PC-3 (cell line): ENCODE measurements around the gene CDH4.

Experiments
- CTCF ChIP-seq: fragments of 300-600 bp; sonication (generic); conservative IDR thresholded peaks from 2 replicates; pipeline ENCODE4 v1.5.1; 2017; ENCODE audit warnings: antibody characterized with exemption, low read depth, mild to moderate bottlenecking, low read length
- EZH2 ChIP-seq: fragments of 300-600 bp; sonication (generic); IDR thresholded peaks from one replicate; pipeline ENCODE4 v1.6.1; 2017; ENCODE audit warnings: antibody characterized with exemption, mild to moderate bottlenecking, low read length; ENCODE audit not compliant: unreplicated experiment

DNA sequence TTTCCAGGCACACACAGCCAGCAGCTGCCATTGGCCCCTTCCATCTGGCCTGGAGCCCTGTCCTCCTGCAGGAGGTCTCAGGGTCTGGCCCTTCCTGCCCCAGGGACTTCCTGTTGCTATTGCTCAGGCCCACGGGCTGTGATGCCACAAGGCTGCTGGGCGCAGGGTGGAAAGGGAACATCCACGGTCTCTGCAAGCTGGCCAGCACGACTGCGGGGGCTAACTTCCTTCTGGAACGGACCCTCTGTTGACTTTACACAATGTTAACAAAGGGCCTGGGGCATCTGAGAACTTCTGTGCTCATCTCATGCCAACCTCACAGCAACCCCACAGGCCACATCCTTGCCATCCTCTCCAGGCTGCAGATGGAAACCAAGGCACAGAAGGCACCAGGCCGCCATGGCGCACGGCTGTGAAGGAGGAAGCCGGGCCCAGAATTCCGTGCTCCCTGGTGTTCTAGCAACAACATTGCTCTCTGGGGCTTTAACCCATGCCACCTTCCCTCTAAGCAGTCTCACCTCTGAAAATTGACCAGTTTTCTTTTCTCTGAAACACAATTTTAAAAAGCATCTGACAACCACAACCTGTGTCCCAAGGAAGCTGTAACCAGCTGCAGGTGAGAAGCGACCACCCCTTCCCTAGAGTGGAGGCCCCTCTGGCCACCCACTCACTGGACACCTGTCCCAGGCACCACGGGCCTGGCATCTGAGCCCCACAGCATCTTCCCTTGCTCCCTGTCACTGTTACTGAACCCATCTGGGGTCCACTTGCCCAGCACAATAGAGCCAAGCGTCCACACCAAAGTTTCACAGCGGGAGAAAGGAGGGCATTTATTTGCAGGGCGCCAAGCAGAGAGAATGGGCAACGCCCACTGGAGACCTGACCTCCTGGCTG is 261.3 kb downstream of the CDH4 start:
- no peak for TF ChIP-seq CTCF
- TF ChIP-seq EZH2, result no peak
